Activated CD4-positive, alpha-beta T cell treated with anti-CD3 and anti-CD28 coated beads for 24 hours (primary cell): ENCODE results near the gene ATP6AP1.
"Not testable (repeated sequence)": the region's sequence is repeated elsewhere in the genome, so short reads cannot be mapped to it uniquely, and the experiment has no call there.

Source experiments
- DNase-seq, 2 donors: peaks; one replicate each; pipeline ENCODE4 v3.0.0-alpha.2; 2020; ENCODE audit warnings: low read depth in 2 of 2

ATP6AP1 gene

GRCh38 chrX:154399527-154400368 lies 28.7 kb upstream of the ATP6AP1 start:
- no peak for DNase-seq

- DNase-seq = not testable (repeated sequence)
Observed at GRCh38 chrX:154400369-154400817, 28.1 kb upstream of the ATP6AP1 start.

GRCh38 chrX:154401045-154401799 lies 27.3 kb upstream of the ATP6AP1 start:
- DNase-seq = no peak

GRCh38 chrX:154401918-154402621 lies 26.4 kb upstream of the ATP6AP1 start:
- no peak for DNase-seq

GRCh38 chrX:154402622-154403127 lies 25.8 kb upstream of the ATP6AP1 start:
- DNase-seq = no peak

- DNase-seq = no peak
Observed at GRCh38 chrX:154403192-154403591, 25.3 kb upstream of the ATP6AP1 start.

- no peak for DNase-seq
Observed at GRCh38 chrX:154403858-154404257, 24.6 kb upstream of the ATP6AP1 start.

- DNase-seq = no peak
Observed at GRCh38 chrX:154404625-154405192, 23.8 kb upstream of the ATP6AP1 start.

- no peak for DNase-seq
Observed at GRCh38 chrX:154408659-154409221, 19.7 kb upstream of the ATP6AP1 start.

- no peak for DNase-seq
Observed at GRCh38 chrX:154409222-154409871, 19.1 kb upstream of the ATP6AP1 start, which contains the start of gene DNASE1L1. Gene DNASE1L1, minus strand, starts transcription at chrX:154409254. Its CDS starts 3,686 bp downstream, at chrX:154405568.

- DNase-seq = no peak
Observed at GRCh38 chrX:154411981-154412340, 16.5 kb upstream of the ATP6AP1 start.

GRCh38 chrX:154412468-154412867 lies 16.0 kb upstream of the ATP6AP1 start:
- no peak for DNase-seq

GRCh38 chrX:154413142-154413541 lies 15.3 kb upstream of the ATP6AP1 start:
- DNase-seq = no peak

- DNase-seq = no peak
Observed at GRCh38 chrX:154417157-154417556, 11.3 kb upstream of the ATP6AP1 start.

GRCh38 chrX:154419189-154419588 lies 9.3 kb upstream of the ATP6AP1 start:
- no peak for DNase-seq

GRCh38 chrX:154419688-154420401 lies 8.6 kb upstream of the ATP6AP1 start:
- DNase-seq = no peak

- no peak for DNase-seq
Observed at GRCh38 chrX:154420402-154420756, 8.1 kb upstream of the ATP6AP1 start.

GRCh38 chrX:154426916-154427770 lies 1.3 kb upstream of the ATP6AP1 start:
- DNase-seq = no peak

GRCh38 chrX:154429711-154430110 lies 1.2 kb downstream of the ATP6AP1 start:
- DNase-seq = no peak
